A172 (cell line): Measurements from ENCODE around the gene GPC5. TPM values are rescaled to one million over a fixed set of nuclear protein-coding genes. Genes with fewer than 3 reads are reported as not detected.
"Not testable (repeated sequence)": the region's sequence is repeated elsewhere in the genome, so short reads cannot be mapped to it uniquely, and the experiment has no call there.

Experiments
- DNase-seq: peaks from one replicate; pipeline ENCODE4 v3.0.0-alpha.2; 2015; ENCODE audit warnings: low spot score
- total RNA-seq: library from RNA; depleted of rRNA; stranded (reverse); fragments of >200 nt; shearing (Covaris generic); gene quantifications from 2 replicates; pipeline ENCODE4 v1.2.3, GENCODE V29; 2014

GPC5 gene
- total RNA-seq, 1 experiment from 2014 or later, result not detected

- no peak for DNase-seq
These were observed 861.9 kb downstream of the GPC5 start for GRCh38 chr13:92260363-92260762.

- no peak for DNase-seq
These were observed 863.8 kb downstream of the GPC5 start for GRCh38 chr13:92262100-92262788.

- no peak for DNase-seq
These were observed 867.0 kb downstream of the GPC5 start for GRCh38 chr13:92265408-92265807.

- no peak for DNase-seq
These were observed 872.6 kb downstream of the GPC5 start for GRCh38 chr13:92270990-92271389.

- no peak for DNase-seq
These were observed 873.8 kb downstream of the GPC5 start for GRCh38 chr13:92272177-92272576.

GRCh38 chr13:92280986-92281385 lies 882.6 kb downstream of the GPC5 start:
- not testable (repeated sequence) for DNase-seq

- DNase-seq, result not testable (repeated sequence)
These were observed 892.4 kb downstream of the GPC5 start for GRCh38 chr13:92290718-92291307.

GRCh38 chr13:92294533-92294932 lies 896.1 kb downstream of the GPC5 start:
- DNase-seq, result not testable (repeated sequence)

- DNase-seq, result not testable (repeated sequence)
These were observed 897.8 kb downstream of the GPC5 start for GRCh38 chr13:92296154-92296671.

GRCh38 chr13:92297971-92298942 lies 899.8 kb downstream of the GPC5 start:
- no peak for DNase-seq

GRCh38 chr13:92300651-92301050 lies 902.2 kb downstream of the GPC5 start:
- DNase-seq, result no peak

- no peak for DNase-seq
These were observed 905.0 kb downstream of the GPC5 start for GRCh38 chr13:92303428-92303827.

GRCh38 chr13:92307752-92308151 lies 909.3 kb downstream of the GPC5 start:
- DNase-seq, result no peak

- no peak for DNase-seq
These were observed 914.4 kb downstream of the GPC5 start for GRCh38 chr13:92312823-92313222.

- DNase-seq, result no peak
These were observed 915.0 kb downstream of the GPC5 start for GRCh38 chr13:92313382-92313781.

- peak; percentile 17 for DNase-seq
These were observed 916.8 kb downstream of the GPC5 start for GRCh38 chr13:92315265-92315664.

- no peak for DNase-seq
These were observed 917.6 kb downstream of the GPC5 start for GRCh38 chr13:92316030-92316429.

- DNase-seq, result peak; percentile 69
These were observed 918.6 kb downstream of the GPC5 start for GRCh38 chr13:92317066-92317465.

- DNase-seq, result no peak
These were observed 921.9 kb downstream of the GPC5 start for GRCh38 chr13:92320323-92320722.

GRCh38 chr13:92321174-92321573 lies 922.8 kb downstream of the GPC5 start:
- DNase-seq, result no peak

GRCh38 chr13:92345627-92346026 lies 947.2 kb downstream of the GPC5 start:
- no peak for DNase-seq

GRCh38 chr13:92346046-92346445 lies 947.6 kb downstream of the GPC5 start:
- DNase-seq, result no peak
